Peyer's patch (tissue), 4 donors: ENCODE measurements around the gene SCRN3. TPM values are rescaled to one million over a fixed set of nuclear protein-coding genes. Genes with fewer than 3 reads are reported as not detected.
A peak's percentile ranks its signal among the peaks of the same experiment; 100 is the strongest.
"Not testable (repeated sequence)": the region's sequence is repeated elsewhere in the genome, so short reads cannot be mapped to it uniquely, and the experiment has no call there.

Source experiments
- DNase-seq, 3 donors: peaks; one replicate each; pipeline ENCODE4 v3.0.0-alpha.2; 2017 to 2019
- H3K27ac ChIP-seq, 4 donors: fragments of 200-600 bp; sonication (generic); one replicate each; pipeline ENCODE4 v1.5.1; 2016 to 2019
- H3K27me3 ChIP-seq, 2 donors: fragments of 200-600 bp; sonication (generic); one replicate each; pipeline ENCODE4 v1.5.1; 2019
- H3K36me3 ChIP-seq, 3 donors: fragments of 200-600 bp; sonication (generic); one replicate each; pipeline ENCODE4 v1.5.1; 2016 to 2019
- H3K4me1 ChIP-seq, 4 donors: fragments of 200-600 bp; sonication (generic); one replicate each; pipeline ENCODE4 v1.5.1; 2016 to 2019
- H3K4me3 ChIP-seq, 4 donors: fragments of 200-600 bp; sonication (generic); 1 replicate in 3 of 4; 2 replicates in 1 of 4; pipeline ENCODE4 v1.5.1; 2016 to 2019; ENCODE audit warnings: mild to moderate bottlenecking in 1 of 4
- H3K9me3 ChIP-seq, 4 donors: fragments of 200-600 bp; sonication (generic); one replicate each; pipeline ENCODE4 v1.5.1; 2016 to 2019; ENCODE audit warnings: mild to moderate bottlenecking in 1 of 4
- CTCF ChIP-seq, 6 experiments: fragments of 450-650 bp in 4 of 6; fragments of 200-600 bp in 2 of 6; sonication (generic) in 1 of 6; IDR thresholded peaks; one replicate each; pipeline ENCODE4 v1.5.1; 2017 to 2019; ENCODE audit warnings: antibody characterized with exemption in 6 of 6, mild to moderate bottlenecking in 3 of 6, moderate library complexity in 1 of 6
- POLR2A ChIP-seq, 2 donors: fragments of 450-650 bp; IDR thresholded peaks; one replicate each; pipeline ENCODE4 v1.5.1; 2017; ENCODE audit warnings: antibody characterized with exemption in 2 of 2, mild to moderate bottlenecking in 2 of 2, moderate library complexity in 2 of 2
- total RNA-seq, 4 donors: library from RNA; depleted of rRNA; stranded (reverse); fragments of >200 nt; gene quantifications; one replicate each; pipeline ENCODE4 v1.1.0, GENCODE V29; 2016

Gene SCRN3
- total RNA-seq, 4 donors from 2014 or later: 26.4 to 40.9 (median 29.8) TPM

- no peaks in the 10 kb centered on the region for H3K9me3 ChIP-seq
- DNase-seq: no peak
- peak overlapping the region; percentile 72 to 88 (median 78) for H3K4me3 ChIP-seq
- TF ChIP-seq POLR2A (IDR thresholded peaks at IDR 0.05) (no peak), CTCF (IDR thresholded peaks at IDR 0.05) (no peak)
- no peaks in the 10 kb centered on the region for H3K27me3 ChIP-seq
- peak overlapping the region; percentile 78 to 89 (median 84) for H3K27ac ChIP-seq
- peaks cover 0 to 23% (median 6%) of the 10 kb centered on the region in 4 donors for H3K4me1 ChIP-seq
- peaks cover 0 to 14% (median 0%) of the 10 kb centered on the region in 3 donors for H3K36me3 ChIP-seq
Observed at GRCh38 chr2:174395969-174396630, 570 bp downstream of the SCRN3 start.

GRCh38 chr2:174397773-174398172 lies 2.2 kb downstream of the SCRN3 start:
- peaks cover 0 to 14% (median 0%) of the 10 kb centered on the region in 3 donors for H3K36me3 ChIP-seq
- H3K27ac ChIP-seq: no peak overlapping the region
- peaks cover 0 to 20% (median 6%) of the 10 kb centered on the region in 4 donors for H3K4me1 ChIP-seq
- no peak for DNase-seq
- H3K4me3 ChIP-seq: no peak overlapping the region
- H3K9me3 ChIP-seq: no peaks in the 10 kb centered on the region
- TF ChIP-seq CTCF (IDR thresholded peaks at IDR 0.05) (no peak), POLR2A (IDR thresholded peaks at IDR 0.05) (no peak)
- H3K27me3 ChIP-seq: no peaks in the 10 kb centered on the region

- no peak for DNase-seq
- Histone ChIP-seq H3K27me3 (no peaks in the 10 kb centered on the region), H3K4me1 (peaks cover 0 to 8% (median 3%) of the 10 kb centered on the region in 4 donors), H3K4me3 (no peak overlapping the region), H3K36me3 (peaks cover 0 to 23% (median 0%) of the 10 kb centered on the region in 3 donors), H3K9me3 (no peaks in the 10 kb centered on the region), H3K27ac (no peak overlapping the region)
- TF ChIP-seq POLR2A (IDR thresholded peaks at IDR 0.05): no peak
- no peak for TF ChIP-seq CTCF (IDR thresholded peaks at IDR 0.05)
Observed at GRCh38 chr2:174399171-174399570, 3.6 kb downstream of the SCRN3 start.

GRCh38 chr2:174400853-174401252 lies 5.3 kb downstream of the SCRN3 start:
- Histone ChIP-seq H3K36me3 (peaks cover 0 to 23% (median 0%) of the 10 kb centered on the region in 3 donors), H3K4me3 (no peak overlapping the region)
- TF ChIP-seq POLR2A (IDR thresholded peaks at IDR 0.05) (no peak), CTCF (IDR thresholded peaks at IDR 0.05) (no peak)

DNA sequence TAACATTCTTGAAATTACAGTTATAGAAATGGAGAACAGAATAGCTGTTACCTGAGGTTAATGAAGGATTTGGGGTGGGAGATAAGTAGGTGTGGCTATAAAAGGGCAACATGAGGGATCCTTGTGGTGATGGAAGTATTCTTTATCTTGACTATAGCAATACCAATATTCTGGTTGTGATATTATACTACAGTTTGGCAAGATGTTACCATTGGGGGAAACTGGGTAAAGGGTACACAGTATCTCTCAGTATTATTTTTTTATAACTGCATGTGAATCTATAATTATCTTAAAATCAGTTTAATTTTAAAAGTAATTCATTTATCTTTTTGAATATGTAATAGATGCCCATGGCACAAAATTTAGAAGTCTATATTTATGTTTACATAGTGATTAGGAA lies 8.1 kb downstream of the SCRN3 start:
- no peak for TF ChIP-seq CTCF (IDR thresholded peaks at IDR 0.05)
- TF ChIP-seq POLR2A (IDR thresholded peaks at IDR 0.05): no peak
- no peak overlapping the region for H3K27ac ChIP-seq
- no peak for DNase-seq
- H3K36me3 ChIP-seq: peaks cover 0 to 23% (median 0%) of the 10 kb centered on the region in 3 donors
- H3K27me3 ChIP-seq: no peaks in the 10 kb centered on the region
- no peaks in the 10 kb centered on the region for H3K4me1 ChIP-seq
- H3K9me3 ChIP-seq: no peaks in the 10 kb centered on the region
- no peak overlapping the region for H3K4me3 ChIP-seq

More at GRCh38 chr2:174400853-174401252, 5.3 kb downstream of the SCRN3 start:
- Histone ChIP-seq H3K27ac (no peak overlapping the region), H3K9me3 (no peaks in the 10 kb centered on the region), H3K27me3 (no peaks in the 10 kb centered on the region), H3K4me1 (no peaks in the 10 kb centered on the region)
- DNase-seq: no peak

GRCh38 chr2:174410039-174410438 lies 14.5 kb downstream of the SCRN3 start:
- not testable (repeated sequence) for H3K36me3 ChIP-seq, H3K27me3 ChIP-seq, H3K9me3 ChIP-seq, DNase-seq, H3K4me3 ChIP-seq, H3K4me1 ChIP-seq, H3K27ac ChIP-seq
